Bronchial epithelial cell (primary cell): Measurements from ENCODE around the gene CCNK. TPM values are rescaled to one million over a fixed set of nuclear protein-coding genes. Genes with fewer than 3 reads are reported as not detected.

Experiments
- DNase-seq: peaks from one replicate; pipeline ENCODE4 v3.0.0-alpha.2; 2010; ENCODE audit warnings: low read depth
- FAIRE-seq: peaks from 2 replicates; lab custom pipeline; 2011; peaks lifted over from hg19 to GRCh38; lab: Jason Lieb, UNC
- H3K27me3 ChIP-seq: 2 replicates; pipeline ENCODE4 v1.5.1; 2011; ENCODE audit warnings: low read length; ENCODE audit not compliant: control insufficient read depth, insufficient read depth
- H3K36me3 ChIP-seq: 2 replicates; pipeline ENCODE4 v1.5.1; 2011; ENCODE audit warnings: low read length; ENCODE audit not compliant: control insufficient read depth, insufficient read depth
- H3K4me3 ChIP-seq: 2 replicates; pipeline ENCODE4 v1.5.1; 2011; ENCODE audit warnings: mild to moderate bottlenecking, low read depth, low read length, control low read depth
- CTCF ChIP-seq: IDR thresholded peaks from 2 replicates; pipeline ENCODE4 v1.5.1; 2011; ENCODE audit warnings: mild to moderate bottlenecking, moderate library complexity, low read length, control low read depth, inconsistent platforms; ENCODE audit not compliant: insufficient read depth, severe bottlenecking
- total RNA-seq: library from RNA; depleted of rRNA; stranded (reverse); fragments of >200 nt; gene quantifications from 2 replicates; pipeline ENCODE4 v1.2.1, GENCODE V29; 2014

The CCNK gene
- total RNA-seq, 1 donor from 2014 or later = 18.4 TPM

GRCh38 chr14:99505089-99505488 lies 23.9 kb downstream of the CCNK start:
- peaks cover 37% of the 10 kb centered on the region for H3K36me3 ChIP-seq
- H3K27me3 ChIP-seq = no peaks in the 10 kb centered on the region
- no peak overlapping the region for H3K4me3 ChIP-seq
- no peak for FAIRE-seq
- no peak for TF ChIP-seq CTCF
- DNase-seq = no peak

GRCh38 chr14:99506276-99506675 lies 25.1 kb downstream of the CCNK start:
- Histone ChIP-seq H3K27me3 (no peaks in the 10 kb centered on the region), H3K4me3 (no peak overlapping the region), H3K36me3 (peaks cover 37% of the 10 kb centered on the region)
- FAIRE-seq = no peak
- no peak for DNase-seq
- no peak for TF ChIP-seq CTCF

GRCh38 chr14:99507860-99508640 lies 26.8 kb downstream of the CCNK start:
- TF ChIP-seq CTCF = no peak
- Histone ChIP-seq H3K27me3 (no peaks in the 10 kb centered on the region), H3K4me3 (no peak overlapping the region), H3K36me3 (peaks cover 31% of the 10 kb centered on the region)
- no peak for FAIRE-seq
- DNase-seq = no peak

GRCh38 chr14:99508896-99509629 lies 27.9 kb downstream of the CCNK start:
- peak; percentile 40 for FAIRE-seq
- no peak overlapping the region for H3K4me3 ChIP-seq
- TF ChIP-seq CTCF = no peak

GRCh38 chr14:99509871-99510555 lies 28.8 kb downstream of the CCNK start:
- Histone ChIP-seq H3K4me3 (no peak overlapping the region), H3K27me3 (no peaks in the 10 kb centered on the region), H3K36me3 (peaks cover 32% of the 10 kb centered on the region)
- no peak for FAIRE-seq
- TF ChIP-seq CTCF = no peak
- no peak for DNase-seq

More at GRCh38 chr14:99508896-99509629, 27.9 kb downstream of the CCNK start:
- Histone ChIP-seq H3K27me3 (no peaks in the 10 kb centered on the region), H3K36me3 (peaks cover 30% of the 10 kb centered on the region)
- peak; percentile 16 for DNase-seq
